T-helper 2 cell treated with Interferon-gamma antibody and Interleukin-4, amounts not matched to agents 100 ng/mL and 5 ng/mL, for 36 hours (primary cell): ENCODE data around the gene CBARP. TPM values are rescaled to one million over a fixed set of nuclear protein-coding genes. Genes with fewer than 3 reads are reported as not detected.

Experiments
- intact Hi-C: fragments of 100-400 bp; cut with micrococcal nuclease; formaldehyde crosslinking; loops from one replicate; pipeline ENCODE4 v1.15.1; 2023
- total RNA-seq: library from RNA; stranded (reverse); gene quantifications from 2 replicates; pipeline ENCODE4 v1.2.3, GENCODE V29; 2022

CBARP gene
- total RNA-seq, 1 donor from 2014 or later = 0.32 TPM

DNA sequence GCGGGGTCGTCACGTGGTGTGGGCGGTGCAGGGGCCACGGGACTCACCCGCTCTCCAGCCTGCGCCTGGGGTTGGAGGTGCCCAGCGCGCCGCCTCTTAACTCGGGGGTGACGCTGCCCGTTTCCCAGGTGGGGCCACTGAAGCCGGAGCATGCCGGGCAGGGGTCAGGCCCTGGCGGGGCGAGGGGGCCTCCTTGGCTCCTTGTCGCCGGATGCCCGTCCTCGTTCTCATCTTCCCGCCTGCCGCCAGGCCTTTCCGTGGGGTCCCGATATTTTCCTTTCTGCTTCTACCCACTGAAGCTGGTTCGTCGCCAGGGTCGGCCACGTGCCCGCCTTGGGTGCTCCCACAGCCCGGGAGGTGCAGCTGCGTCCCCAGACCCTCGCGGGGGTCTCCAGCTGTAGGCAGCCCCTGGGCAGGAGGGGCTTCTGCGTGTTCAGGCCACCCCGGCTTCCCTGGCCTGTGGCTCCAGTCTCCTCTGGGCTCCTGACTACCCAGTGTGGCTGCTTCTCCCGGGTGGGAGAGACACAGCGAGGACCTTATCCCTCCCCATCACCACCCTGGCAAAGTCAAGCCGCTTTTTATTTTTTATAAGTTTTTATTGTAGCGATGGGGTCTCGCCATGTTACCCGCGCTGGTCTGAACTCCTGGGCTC lies 38.3 kb upstream of the CBARP start:
- intact Hi-C loops = loop anchor here (1.0 to 5.0 kb wide), 2 partner anchors 131 to 236 kb away; partner anchors contain the start of genes ADAMTSL5 and DAZAP1

DNA sequence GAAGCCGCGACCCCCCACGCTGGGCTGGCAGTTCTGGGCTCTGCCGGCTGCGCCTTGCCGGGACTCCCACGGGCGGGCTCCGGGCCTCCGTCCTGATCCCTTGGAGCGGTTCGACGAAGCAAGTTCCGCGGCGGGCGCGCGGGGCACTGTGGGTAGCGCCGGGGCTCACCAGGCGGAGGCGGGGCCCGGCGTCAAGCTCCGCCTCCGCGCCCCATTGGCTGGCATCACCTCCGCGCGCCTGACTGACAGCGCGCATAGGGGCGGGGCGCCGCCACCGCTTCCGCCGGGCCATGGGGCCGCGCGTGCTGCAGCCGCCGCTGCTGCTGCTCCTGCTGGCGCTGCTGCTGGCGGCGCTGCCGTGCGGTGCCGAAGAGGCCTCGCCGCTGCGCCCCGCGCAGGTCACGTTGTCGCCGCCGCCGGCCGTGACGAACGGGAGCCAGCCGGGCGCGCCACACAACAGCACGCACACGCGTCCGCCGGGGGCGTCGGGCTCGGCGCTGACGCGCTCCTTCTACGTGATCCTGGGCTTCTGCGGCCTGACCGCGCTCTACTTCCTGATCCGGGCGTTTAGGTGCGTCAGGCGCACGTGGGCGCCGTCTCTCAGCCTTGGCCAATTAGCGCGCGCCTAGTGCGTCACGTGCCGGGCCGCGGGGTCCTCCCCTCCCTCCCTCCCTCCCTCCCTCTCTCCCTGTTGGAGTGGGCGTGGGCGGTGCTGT lies 37.6 kb upstream of the CBARP start, which contains the start of gene FAM174C:
FAM174C (plus strand) TSS at position 271 of the 716 bp plus-strand sequence; CDS start at position 291, 20 bp downstream.
- intact Hi-C loops = loop anchor here (1.0 to 5.0 kb wide), 2 partner anchors 132 to 237 kb away; partner anchors contain the start of genes ADAMTSL5 and DAZAP1

DNA sequence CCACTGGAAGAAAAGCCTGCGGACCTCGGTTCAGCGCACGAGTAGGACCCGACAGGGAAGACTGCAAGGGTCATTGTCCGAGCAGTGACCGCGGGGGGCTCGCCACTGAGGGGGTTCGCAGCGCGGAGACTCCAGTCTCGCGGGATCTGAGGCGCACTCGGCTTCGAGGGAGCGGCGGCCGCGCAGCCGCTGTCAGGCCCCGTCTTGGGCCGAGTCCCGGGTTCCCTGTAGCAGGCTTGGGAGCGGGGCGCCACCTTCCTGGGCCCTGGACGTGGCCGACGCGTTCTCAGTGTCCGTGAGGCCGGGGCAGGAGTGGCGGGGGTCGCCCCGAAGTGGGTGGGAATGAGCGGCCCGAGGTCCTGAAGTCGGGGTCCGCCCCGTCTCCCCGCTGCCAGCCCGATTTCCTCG lies 37.1 kb upstream of the CBARP start:
- intact Hi-C loops = loop anchor here (1.0 to 5.0 kb wide), 2 partner anchors 132 to 237 kb away; partner anchors contain the start of genes ADAMTSL5 and DAZAP1

DNA sequence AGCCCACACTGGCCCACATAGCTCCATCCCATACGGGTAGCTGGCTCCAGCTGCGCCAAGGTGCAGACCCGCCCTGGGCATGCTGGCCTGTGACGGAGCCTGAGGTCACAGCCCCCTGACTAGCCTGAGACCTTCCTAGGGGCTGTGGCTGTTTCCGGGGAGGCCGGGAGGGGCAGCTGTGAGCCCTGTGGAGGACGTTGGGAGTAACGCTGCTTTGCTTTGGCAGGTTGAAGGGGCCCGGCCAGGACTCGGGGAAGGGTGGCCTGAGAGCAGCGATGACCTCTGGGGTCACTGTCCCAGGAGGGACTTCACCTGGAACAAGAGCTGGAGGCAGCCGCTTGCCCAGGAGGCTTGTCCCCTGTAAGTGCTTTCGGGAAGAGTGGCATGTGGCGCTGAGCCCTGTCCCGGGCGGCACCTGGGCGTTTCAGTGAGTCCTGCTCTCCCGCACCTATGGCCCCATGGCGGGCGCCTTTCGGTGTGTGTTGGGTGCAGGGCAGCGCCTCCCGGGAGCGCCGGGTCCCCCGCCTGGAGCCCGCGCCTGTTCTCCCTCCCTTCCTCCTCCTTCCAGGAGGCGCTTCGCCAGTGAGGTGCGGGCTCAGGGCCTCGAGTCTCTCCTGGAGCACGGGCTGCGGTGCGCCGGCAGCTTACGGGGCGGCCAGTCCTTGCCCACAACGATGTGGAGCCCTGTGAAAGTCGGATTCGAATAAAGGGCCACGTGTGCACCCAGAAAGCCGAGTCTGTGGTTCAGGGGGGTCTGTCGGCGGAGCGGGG lies 36.5 kb upstream of the CBARP start:
- intact Hi-C loops = no loop called here

DNA sequence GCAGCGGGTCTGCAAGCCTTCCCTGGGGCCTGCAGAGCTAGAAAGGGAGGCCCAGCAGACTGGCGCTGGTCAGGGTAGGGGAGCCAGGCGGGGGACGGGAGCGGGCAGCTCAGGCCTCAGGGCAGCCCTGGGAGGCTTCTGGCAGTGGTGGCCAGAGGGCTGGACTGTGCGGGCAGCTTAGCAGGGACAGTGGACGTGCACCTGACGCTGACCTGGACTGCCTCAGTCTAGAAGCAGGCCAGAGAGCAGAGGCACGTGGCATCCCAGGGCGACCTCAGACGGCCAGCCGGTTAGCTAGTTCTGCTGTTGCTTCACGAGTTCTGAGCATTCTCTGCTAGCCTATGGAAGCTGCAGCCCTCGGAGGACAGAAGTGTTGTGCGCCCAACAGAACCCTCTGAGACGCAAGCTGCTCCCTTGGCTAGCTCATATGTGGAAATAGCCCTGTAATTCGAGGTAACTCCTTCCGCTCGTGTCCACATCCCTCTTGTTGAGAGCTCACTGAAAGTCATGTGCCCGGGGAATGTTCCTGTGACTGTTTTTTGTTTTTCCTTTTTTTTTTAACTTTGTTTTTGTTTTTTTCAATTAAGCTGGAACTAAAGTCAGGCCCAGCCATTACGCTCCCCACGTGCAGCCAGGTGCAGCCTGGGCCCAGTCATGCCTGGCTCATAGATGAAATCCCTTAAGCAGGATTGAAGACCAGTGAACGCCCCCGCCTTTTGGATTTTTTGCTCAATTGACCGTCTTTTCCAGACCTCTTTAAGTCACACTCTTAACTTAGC lies 35.6 kb upstream of the CBARP start:
- intact Hi-C loops = no loop called here

DNA sequence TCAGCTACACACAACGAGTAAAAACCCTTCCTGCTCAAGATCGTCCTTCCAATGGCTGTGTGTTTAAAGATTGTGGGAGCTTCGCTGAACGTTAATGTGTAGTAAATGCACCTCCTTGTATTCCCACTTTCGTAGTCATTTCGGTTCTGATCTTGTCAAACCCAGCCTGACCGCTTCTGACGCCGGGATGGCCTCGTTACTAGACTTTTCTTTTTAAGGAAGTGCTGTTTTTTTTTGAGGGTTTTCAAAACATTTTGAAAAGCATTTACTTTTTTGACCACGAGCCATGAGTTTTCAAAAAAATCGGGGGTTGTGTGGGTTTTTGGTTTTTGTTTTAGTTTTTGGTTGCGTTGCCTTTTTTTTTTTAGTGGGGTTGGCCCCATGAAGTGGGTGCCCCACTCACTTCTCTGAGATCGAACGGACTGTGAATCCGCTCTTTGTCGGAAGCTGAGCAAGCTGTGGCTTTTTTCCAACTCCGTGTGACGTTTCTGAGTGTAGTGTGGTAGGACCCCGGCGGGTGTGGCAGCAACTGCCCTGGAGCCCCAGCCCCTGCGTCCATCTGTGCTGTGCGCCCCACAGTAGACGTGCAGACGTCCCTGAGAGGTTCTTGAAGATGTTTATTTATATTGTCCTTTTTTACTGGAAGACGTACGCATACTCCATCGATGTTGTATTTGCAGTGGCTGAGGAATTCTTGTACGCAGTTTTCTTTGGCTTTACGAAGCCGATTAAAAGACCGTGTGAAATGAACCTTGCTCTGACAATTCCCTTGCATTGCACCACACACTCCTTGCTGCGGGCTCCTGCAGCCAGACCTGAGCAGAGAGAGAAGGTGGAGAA lies 34.8 kb upstream of the CBARP start:
- intact Hi-C loops = no loop called here

DNA sequence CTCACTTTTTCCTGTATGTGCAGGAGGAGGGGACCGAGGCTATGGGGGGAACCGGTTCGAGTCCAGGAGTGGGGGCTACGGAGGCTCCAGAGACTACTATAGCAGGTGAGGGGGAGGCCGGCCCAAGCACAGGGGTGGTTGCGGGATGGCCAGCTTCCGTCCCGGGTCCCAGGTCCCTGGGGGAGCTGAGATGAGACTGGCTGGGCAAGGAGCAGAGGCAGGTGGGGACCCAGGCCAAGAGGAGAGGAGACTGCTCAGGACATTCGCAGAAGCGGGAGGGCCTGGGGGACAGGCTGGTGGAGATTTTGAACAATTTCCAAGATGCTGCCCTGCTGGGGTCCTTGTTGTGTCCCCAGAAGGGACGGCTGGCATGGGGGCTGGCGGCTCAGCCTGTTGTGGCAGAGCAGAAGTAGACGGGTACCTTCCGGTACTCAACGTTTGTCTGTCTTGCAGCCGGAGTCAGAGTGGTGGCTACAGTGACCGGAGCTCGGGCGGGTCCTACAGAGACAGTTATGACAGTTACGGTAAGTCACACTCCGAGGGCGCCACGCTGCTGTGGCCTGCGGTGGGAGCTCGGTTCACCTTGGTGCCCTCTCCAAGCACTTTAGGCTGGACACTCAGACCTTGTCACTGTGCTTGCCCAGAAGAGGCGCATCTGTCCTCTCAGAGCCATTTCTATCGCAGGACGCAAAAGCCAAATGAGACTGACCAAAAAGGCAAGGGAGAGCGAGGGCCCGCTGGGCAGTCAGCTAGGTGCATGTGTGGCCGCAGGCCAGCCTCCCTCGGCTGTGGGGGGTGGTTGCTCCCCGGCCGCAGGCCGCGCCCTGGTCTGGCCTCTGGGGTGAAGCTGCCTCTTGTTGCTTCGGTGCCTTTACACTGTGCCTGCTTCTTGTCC lies 34.0 kb upstream of the CBARP start:
- intact Hi-C loops = no loop called here

DNA sequence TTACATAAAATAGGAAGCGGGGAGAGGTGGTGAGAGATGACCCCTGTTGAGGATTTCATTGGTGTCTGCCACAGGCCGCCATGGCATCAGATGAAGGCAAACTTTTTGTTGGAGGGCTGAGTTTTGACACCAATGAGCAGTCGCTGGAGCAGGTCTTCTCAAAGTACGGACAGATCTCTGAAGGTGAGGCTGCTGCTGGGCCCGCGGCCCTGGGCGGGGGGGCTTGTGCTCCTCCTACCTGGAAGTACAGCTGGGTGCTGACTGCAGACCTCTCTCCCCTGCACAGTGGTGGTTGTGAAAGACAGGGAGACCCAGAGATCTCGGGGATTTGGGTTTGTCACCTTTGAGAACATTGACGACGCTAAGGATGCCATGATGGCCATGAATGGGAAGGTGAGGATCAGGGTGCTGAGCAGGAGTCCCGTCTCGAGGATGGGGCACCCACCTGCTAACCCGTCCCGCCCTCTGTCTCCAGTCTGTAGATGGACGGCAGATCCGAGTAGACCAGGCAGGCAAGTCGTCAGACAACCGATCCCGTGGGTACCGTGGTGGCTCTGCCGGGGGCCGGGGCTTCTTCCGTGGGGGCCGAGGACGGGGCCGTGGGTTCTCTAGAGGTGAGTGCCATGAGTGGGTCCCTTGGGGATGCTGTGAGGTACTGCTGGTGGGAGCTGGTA lies 33.2 kb upstream of the CBARP start:
- intact Hi-C loops = no loop called here

DNA sequence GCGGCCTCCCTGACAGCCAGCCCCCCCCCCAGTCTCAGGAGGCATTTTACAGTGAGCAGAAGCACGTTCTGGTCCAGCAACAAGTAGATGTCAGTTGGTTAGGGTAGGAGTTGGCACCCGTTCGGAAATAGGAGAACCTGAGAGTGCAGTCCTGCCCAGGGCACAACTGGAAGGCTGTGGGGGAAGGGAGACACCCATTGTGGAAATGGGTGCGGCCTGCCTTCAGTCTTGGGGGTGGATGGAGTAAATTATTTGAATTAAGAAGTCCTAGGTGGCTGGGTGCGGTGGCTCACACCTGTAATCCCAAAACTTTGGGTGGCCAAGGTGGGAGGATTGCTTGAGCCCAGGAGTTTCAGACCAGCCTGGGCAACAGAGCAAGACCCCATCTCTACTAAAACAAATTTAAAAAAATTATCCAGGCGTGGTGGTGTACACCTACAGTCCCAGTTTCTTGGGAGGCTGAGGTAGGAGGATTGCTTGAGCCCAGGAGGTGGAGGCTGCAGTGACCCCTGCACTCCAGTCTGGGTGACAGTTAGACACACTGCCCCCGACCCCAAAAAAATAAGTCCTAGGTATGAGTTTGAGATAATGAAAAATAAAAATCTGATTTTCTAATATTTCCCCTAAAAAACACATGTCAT lies 32.5 kb upstream of the CBARP start:
- intact Hi-C loops = no loop called here

DNA sequence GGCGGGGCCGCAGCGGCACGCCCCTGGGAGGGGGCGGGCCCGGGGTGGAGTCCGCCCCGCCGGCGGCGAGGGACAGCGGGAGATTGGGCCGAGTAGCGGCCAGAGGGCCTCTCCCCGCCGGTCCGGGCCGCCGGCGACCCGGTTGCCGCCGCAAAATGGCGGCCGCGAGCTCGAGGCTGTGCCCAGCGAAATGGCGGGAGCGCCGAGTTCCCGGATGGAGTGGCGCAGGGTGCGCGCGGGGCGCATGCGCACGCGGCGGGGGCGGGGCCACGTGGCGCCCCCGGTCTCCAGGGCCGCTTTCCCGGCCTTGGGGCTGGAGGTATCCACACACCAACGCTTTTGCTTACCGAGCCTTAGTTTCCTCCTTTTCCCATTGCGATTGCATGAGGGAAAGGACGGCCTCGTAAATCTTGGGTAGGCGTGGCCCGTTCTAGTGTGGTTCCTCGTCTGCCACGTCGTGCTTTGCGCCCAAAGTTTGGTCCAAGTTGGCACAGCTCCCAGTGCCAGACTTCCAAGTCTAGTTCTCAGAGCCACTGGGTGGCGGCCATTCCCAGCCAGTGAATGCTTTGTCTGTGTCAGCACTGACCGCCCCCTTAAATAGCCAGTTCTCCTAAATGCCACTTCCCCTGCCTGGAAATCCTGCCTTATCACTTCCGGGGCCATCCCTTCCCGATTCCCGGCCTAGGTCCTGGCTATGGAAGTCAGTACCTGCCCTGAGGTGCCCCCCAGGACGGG lies 31.8 kb upstream of the CBARP start:
- intact Hi-C loops = loop anchor here (1.0 kb wide), 2 partner anchors 9 to 20 kb away; no protein-coding TSS in a partner anchor

DNA sequence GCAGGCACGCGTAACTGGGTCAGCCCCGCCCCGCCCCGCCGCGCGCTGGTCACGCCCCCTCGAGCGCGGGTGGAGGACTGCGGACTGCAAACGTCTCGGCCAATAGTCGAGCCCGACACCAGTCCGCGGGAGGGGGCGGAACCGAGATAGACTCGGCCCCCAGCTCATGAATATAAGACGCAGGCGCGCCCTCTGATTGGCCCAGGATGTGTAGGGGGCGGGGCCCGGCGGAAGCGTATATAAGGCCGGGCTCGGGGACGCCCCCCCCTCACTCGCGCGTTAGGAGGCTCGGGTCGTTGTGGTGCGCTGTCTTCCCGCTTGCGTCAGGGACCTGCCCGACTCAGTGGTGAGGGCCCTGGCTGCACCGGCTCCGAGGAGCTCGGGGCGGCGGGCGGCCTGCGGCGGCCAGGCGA lies 31.3 kb upstream of the CBARP start, which contains the start of gene CIRBP:
CIRBP (plus strand) TSS at position 268 of the 413 bp plus-strand sequence. CDS start 1,602 bp downstream, outside the sequence.
- intact Hi-C loops = loop anchor here (1.0 kb wide), 2 partner anchors 9 to 20 kb away; no protein-coding TSS in a partner anchor

DNA sequence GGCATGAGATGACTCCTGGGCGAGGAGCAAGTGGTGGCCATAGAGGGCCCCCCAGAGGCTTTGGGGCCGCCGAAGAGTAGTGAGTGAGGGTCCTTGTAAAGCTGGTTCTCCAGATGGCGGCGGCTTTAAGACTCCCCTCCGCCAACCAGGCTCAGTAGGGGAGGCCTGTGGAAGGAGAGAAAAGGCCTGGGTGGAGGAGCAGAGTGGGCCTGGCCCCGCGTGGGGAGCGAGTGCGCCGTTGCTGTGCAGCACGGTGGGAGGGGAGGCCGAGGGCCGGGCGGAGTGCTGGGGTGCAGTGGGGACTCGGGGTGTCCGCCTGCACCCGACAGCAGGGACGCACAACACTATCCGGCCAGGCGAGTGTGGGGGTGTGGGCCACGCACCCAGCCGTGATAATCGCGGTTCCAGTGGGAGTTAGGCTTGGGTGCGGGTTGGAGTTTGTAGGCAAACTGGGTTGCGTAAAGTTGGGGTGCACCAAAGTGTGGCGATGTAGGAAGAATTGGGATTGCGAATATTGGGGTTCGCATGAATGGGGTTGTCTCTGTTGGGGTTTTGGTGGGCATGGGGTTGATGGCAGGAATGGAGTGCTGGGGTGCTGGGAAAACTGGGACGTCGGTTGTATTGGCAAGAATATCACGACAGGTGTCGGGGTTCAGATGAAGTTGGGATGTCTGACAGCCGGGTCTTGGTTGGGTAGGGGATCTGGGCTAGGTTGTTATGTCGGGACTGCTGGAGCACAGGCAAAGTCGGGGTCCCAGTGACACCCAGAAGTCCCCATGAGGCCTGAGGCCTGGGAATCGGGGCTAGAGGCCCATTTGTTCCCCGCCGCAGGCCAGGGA lies 30.6 kb upstream of the CBARP start:
- intact Hi-C loops = loop anchor here (1.0 kb wide), 2 partner anchors 8 to 19 kb away; no protein-coding TSS in a partner anchor

DNA sequence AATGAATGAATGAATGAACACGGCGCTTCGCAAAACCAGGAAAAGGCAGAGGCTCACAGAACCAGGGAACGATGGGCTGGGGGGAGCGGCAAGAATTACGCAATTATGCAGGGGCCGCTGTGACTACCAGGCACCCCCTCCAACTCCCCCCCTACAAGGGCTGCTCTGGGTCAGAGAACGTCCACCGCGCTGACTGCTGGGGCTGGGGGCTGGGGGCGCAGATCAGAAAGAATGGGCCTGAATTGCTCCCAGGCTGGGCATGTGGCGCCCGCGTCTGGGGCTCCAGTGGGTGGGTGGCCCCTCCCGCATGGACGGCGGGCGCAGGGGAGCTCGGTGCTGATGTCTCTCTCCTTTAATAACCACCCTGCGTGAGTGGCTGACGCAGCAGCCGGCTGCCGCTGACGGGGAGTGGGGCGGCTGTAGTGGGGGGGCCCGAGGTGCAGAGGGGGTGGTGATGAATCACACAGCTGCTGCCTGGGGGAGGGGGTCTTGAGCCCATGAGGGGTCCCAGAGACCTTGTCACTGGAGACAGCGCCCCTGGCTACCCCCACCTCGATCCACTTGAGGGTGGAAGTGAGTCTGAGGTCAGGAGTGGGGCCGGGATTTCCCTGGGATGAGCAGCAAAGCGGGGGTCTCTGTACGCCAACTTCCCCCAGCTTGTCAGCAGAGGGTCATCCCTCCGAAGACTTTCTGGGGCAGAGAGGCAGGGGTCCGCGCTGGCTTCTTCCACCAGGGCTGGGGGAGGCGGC lies 29.8 kb upstream of the CBARP start:
- intact Hi-C loops = loop anchor here (1.0 kb wide), 1 partner anchor 23 kb away; no protein-coding TSS in a partner anchor

DNA sequence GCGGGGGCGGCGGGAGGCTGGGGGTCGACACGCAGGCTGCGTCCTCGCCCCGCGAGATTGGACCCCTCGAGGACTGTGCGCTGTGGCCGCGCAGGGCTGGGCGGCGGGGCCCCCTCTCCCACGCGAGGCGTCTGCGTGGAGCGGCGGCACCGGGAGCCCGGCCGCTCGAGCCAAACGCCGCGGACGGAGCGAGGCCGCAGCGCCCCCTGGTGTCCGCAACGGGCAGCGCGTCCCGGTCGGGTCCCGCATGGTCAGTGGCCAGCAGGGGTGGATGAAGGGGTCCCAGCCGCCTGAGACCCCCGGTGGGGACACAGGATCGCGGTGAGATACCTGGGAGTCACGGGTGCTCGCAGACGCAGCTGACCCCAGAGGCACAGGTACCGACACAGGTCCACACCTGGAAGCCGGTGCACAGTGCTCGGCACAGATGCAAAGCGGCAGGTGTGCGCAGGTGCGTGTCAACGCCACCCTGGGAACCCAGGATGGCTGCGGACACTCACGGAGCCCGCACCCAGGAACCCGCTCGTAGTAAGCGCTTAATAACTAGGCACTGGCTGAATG lies 29.2 kb upstream of the CBARP start:
- intact Hi-C loops = loop anchor here (1.0 kb wide), 1 partner anchor 23 kb away; no protein-coding TSS in a partner anchor
